SK-N-SH (cell line): Measurements from ENCODE around the gene LRRC66.
A peak's percentile ranks its signal among the peaks of the same experiment; 100 is the strongest.

ENCODE experiments used
- CHD2 ChIP-seq: fragments of 150-350 bp; IDR thresholded peaks from 2 replicates; pipeline ENCODE4 v1.6.1; 2018; ENCODE audit warnings: low read length; ENCODE audit not compliant: partially characterized antibody
- EZH2phosphoT487 ChIP-seq: fragments of 200-600 bp; sonication (generic); IDR thresholded peaks from 2 replicates; pipeline ENCODE4 v1.6.1; 2017; ENCODE audit warnings: low read depth, mixed run types, mild to moderate bottlenecking, antibody characterized with exemption, moderate library complexity, borderline replicate concordance
- POLR2AphosphoS5 ChIP-seq: IDR thresholded peaks from 2 replicates; pipeline ENCODE4 v1.6.1; 2012; ENCODE audit warnings: low read depth, low read length
- RFX5 ChIP-seq: IDR thresholded peaks from 2 replicates; pipeline ENCODE4 v1.6.1; 2012; ENCODE audit warnings: mild to moderate bottlenecking, improper control_type of control experiment, low read length
- TF ChIP-seq, protein P1 (sequence below): fragments of 200-600 bp; sonication (generic); IDR thresholded peaks from 2 replicates; pipeline ENCODE4 v1.6.1; 2017; ENCODE audit warnings: antibody characterized with exemption, mild to moderate bottlenecking, moderate library complexity
- TF ChIP-seq, protein P2 (sequence below): IDR thresholded peaks from 2 replicates; pipeline ENCODE4; 2012

DNA sequence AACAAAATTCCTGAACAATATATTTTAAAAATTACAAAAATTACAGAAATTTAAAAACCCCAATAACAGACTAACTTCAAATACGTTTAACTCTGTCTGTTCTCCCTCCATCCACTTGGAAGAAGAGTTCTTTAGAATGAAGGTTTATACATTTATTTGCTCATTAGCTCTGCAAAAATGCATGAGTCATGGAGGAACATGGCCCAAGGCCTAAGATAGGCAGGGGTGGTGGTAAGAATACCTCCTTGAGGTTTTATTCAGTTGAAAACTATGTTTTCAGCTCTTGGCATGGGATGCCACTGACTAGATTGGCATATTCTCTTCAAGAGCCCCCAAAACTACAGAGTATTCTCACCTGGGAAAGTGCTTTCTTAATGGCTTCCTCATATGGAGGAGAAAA lies 8.8 kb upstream of the LRRC66 start:
- TF ChIP-seq, protein P1, sequence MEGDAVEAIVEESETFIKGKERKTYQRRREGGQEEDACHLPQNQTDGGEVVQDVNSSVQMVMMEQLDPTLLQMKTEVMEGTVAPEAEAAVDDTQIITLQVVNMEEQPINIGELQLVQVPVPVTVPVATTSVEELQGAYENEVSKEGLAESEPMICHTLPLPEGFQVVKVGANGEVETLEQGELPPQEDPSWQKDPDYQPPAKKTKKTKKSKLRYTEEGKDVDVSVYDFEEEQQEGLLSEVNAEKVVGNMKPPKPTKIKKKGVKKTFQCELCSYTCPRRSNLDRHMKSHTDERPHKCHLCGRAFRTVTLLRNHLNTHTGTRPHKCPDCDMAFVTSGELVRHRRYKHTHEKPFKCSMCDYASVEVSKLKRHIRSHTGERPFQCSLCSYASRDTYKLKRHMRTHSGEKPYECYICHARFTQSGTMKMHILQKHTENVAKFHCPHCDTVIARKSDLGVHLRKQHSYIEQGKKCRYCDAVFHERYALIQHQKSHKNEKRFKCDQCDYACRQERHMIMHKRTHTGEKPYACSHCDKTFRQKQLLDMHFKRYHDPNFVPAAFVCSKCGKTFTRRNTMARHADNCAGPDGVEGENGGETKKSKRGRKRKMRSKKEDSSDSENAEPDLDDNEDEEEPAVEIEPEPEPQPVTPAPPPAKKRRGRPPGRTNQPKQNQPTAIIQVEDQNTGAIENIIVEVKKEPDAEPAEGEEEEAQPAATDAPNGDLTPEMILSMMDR = no peak
- TF ChIP-seq POLR2AphosphoS5 (no peak), EZH2phosphoT487 (no peak), RFX5 (no peak), CHD2 (no peak)
- TF ChIP-seq, protein P2, sequence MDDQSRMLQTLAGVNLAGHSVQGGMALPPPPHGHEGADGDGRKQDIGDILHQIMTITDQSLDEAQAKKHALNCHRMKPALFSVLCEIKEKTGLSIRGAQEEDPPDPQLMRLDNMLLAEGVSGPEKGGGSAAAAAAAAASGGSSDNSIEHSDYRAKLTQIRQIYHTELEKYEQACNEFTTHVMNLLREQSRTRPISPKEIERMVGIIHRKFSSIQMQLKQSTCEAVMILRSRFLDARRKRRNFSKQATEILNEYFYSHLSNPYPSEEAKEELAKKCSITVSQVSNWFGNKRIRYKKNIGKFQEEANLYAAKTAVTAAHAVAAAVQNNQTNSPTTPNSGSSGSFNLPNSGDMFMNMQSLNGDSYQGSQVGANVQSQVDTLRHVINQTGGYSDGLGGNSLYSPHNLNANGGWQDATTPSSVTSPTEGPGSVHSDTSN = peak; percentile 38
